HEK293 (cell line): ENCODE data around the gene PTPRH.
A peak's percentile ranks its signal among the peaks of the same experiment; 100 is the strongest.

Experiments
- FEZF1 ChIP-seq: fragments of 450-650 bp; formaldehyde crosslinking; IDR thresholded peaks from 2 replicates; pipeline ENCODE4 v1.5.1; 2016; ENCODE audit warnings: missing biosample characterization, missing genetic modification characterization
- KLF9 ChIP-seq: fragments of 450-650 bp; formaldehyde crosslinking; IDR thresholded peaks from 2 replicates; pipeline ENCODE4 v1.5.1; 2016; ENCODE audit warnings: missing biosample characterization, missing genetic modification characterization, low read depth
- MZF1 ChIP-seq: fragments of 450-650 bp; formaldehyde crosslinking; IDR thresholded peaks from 2 replicates; pipeline ENCODE4 v1.5.1; 2017; ENCODE audit warnings: missing biosample characterization, missing genetic modification characterization, borderline replicate concordance
- OSR2 ChIP-seq: fragments of 450-650 bp; formaldehyde crosslinking; IDR thresholded peaks from 2 replicates; pipeline ENCODE4 v1.5.1; 2016; ENCODE audit warnings: missing biosample characterization, missing genetic modification characterization
- SCRT2 ChIP-seq: fragments of 450-650 bp; formaldehyde crosslinking; IDR thresholded peaks from 2 replicates; pipeline ENCODE4 v1.5.1; 2016; ENCODE audit warnings: missing biosample characterization, missing genetic modification characterization
- ZFP41 ChIP-seq: fragments of 450-650 bp; formaldehyde crosslinking; IDR thresholded peaks from 2 replicates; pipeline ENCODE4 v1.5.1; 2016; ENCODE audit warnings: missing biosample characterization, missing genetic modification characterization, borderline replicate concordance
- ZNF112 ChIP-seq: fragments of 450-650 bp; formaldehyde crosslinking; IDR thresholded peaks from 2 replicates; pipeline ENCODE4 v1.5.0; 2017; ENCODE audit warnings: missing biosample characterization, missing genetic modification characterization
- ZNF133 ChIP-seq: fragments of 450-650 bp; formaldehyde crosslinking; IDR thresholded peaks from 2 replicates; pipeline ENCODE4 v1.5.1; 2016; ENCODE audit warnings: missing biosample characterization, missing genetic modification characterization
- ZNF221 ChIP-seq: fragments of 450-650 bp; formaldehyde crosslinking; IDR thresholded peaks from 2 replicates; pipeline ENCODE4 v1.5.1; 2017; ENCODE audit warnings: missing biosample characterization, missing genetic modification characterization, borderline replicate concordance
- ZNF433 ChIP-seq: fragments of 450-650 bp; formaldehyde crosslinking; IDR thresholded peaks from 2 replicates; pipeline ENCODE4 v1.5.1; 2016; ENCODE audit warnings: missing biosample characterization, missing genetic modification characterization, low read depth
- ZNF48 ChIP-seq: fragments of 450-650 bp; formaldehyde crosslinking; IDR thresholded peaks from 2 replicates; pipeline ENCODE4 v1.5.1; 2016; ENCODE audit warnings: missing biosample characterization, missing genetic modification characterization
- ZNF501 ChIP-seq: fragments of 450-650 bp; formaldehyde crosslinking; IDR thresholded peaks from 2 replicates; pipeline ENCODE4 v1.5.1; 2016; ENCODE audit warnings: missing biosample characterization, missing genetic modification characterization
- ZNF530 ChIP-seq: fragments of 450-650 bp; formaldehyde crosslinking; IDR thresholded peaks from 2 replicates; pipeline ENCODE4 v1.5.1; 2016; ENCODE audit warnings: low read depth, missing biosample characterization, missing genetic modification characterization
- ZNF596 ChIP-seq: fragments of 450-650 bp; IDR thresholded peaks from 2 replicates; pipeline ENCODE4 v1.5.0; 2018; ENCODE audit warnings: missing biosample characterization, mild to moderate bottlenecking, missing genetic modification characterization, moderate library complexity
- ZNF600 ChIP-seq: fragments of 450-650 bp; formaldehyde crosslinking; IDR thresholded peaks from 2 replicates; pipeline ENCODE4 v1.5.1; 2016; ENCODE audit warnings: missing biosample characterization, missing genetic modification characterization
- ZNF610 ChIP-seq: fragments of 450-650 bp; formaldehyde crosslinking; IDR thresholded peaks from 2 replicates; pipeline ENCODE4 v1.5.1; 2016; ENCODE audit warnings: missing biosample characterization, missing genetic modification characterization, borderline replicate concordance
- ZNF624 ChIP-seq: fragments of 450-650 bp; formaldehyde crosslinking; IDR thresholded peaks from 2 replicates; pipeline ENCODE4 v1.5.1; 2017; ENCODE audit warnings: missing biosample characterization, missing genetic modification characterization
- TF ChIP-seq, protein P1 (sequence below): fragments of 450-650 bp; formaldehyde crosslinking; IDR thresholded peaks from 2 replicates; pipeline ENCODE4 v1.5.1; 2016; ENCODE audit warnings: missing biosample characterization, missing genetic modification characterization
- TF ChIP-seq, protein P2 (sequence below): fragments of 450-650 bp; formaldehyde crosslinking; IDR thresholded peaks from 2 replicates; pipeline ENCODE4 v1.5.1; 2016; ENCODE audit warnings: missing biosample characterization, missing genetic modification characterization, low read depth
- TF ChIP-seq, protein P3 (sequence below): fragments of 450-650 bp; formaldehyde crosslinking; IDR thresholded peaks from 2 replicates; pipeline ENCODE4 v1.5.1; 2016; ENCODE audit warnings: missing biosample characterization, missing genetic modification characterization
- TF ChIP-seq, protein P4 (sequence below): fragments of 450-650 bp; formaldehyde crosslinking; IDR thresholded peaks from 2 replicates; pipeline ENCODE4 v1.5.1; 2016; ENCODE audit warnings: missing biosample characterization, missing genetic modification characterization
- TF ChIP-seq, protein P5 (sequence below): fragments of 450-650 bp; IDR thresholded peaks from 2 replicates; pipeline ENCODE4 v1.5.1; 2018; ENCODE audit warnings: missing biosample characterization, missing genetic modification characterization
- TF ChIP-seq, protein P6 (sequence below): fragments of 450-650 bp; formaldehyde crosslinking; conservative IDR thresholded peaks from 2 replicates; pipeline ENCODE4 v1.5.1; 2016; ENCODE audit warnings: low read depth, missing biosample characterization, missing genetic modification characterization
- TF ChIP-seq, protein P7 (sequence below): fragments of 450-650 bp; formaldehyde crosslinking; IDR thresholded peaks from 2 replicates; pipeline ENCODE4 v1.5.1; 2016; ENCODE audit warnings: missing biosample characterization, missing genetic modification characterization, borderline replicate concordance
- TF ChIP-seq, protein P8 (sequence below): fragments of 450-650 bp; formaldehyde crosslinking; IDR thresholded peaks from 2 replicates; pipeline ENCODE4 v1.5.1; 2017; ENCODE audit warnings: missing biosample characterization, missing genetic modification characterization

The PTPRH gene

DNA sequence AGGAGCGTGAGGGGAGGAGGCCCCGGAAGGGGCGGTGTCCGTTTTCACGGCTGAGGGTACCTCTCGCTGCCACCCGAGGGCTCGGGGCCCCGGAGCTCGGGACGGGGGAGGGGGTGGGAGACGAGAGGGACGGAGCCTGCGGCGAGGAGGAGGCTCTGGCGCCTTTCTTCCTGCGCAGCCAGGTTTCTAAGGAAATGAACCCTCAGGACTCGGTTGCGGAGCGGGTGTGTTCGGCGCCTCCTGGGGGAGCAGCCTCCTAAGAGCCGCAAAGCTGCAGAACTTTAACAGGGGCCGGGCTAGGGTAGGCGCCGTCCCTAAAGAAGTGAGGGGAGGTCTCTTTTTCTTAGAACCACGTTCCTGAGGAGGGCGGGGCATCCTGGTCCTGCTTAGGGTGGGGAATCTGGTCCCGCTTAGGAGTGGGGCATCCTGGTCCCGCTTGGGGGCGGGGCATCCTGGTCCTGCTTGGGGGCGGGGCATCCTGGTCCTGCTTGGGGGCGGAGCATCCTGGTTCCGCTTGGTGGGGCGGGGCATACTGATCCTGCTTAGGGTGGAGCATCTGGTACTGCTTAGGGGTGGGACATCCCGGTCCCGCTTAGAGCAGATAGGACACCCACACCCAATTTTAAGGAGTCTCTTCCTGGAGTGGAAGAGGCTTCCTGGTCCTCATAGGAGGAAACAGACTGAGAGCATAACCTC is 35.4 kb downstream of the PTPRH start (continued):
- TF ChIP-seq ZNF596 (tag by site-specific recombination), result no peak
- no peak for TF ChIP-seq ZNF221 (tag by site-specific recombination)
- TF ChIP-seq ZNF600, result peak; percentile 76
- no peak for TF ChIP-seq FEZF1
- no peak for TF ChIP-seq ZNF624 (tag by site-specific recombination)
- TF ChIP-seq ZNF112 (tag by site-specific recombination), result no peak
- TF ChIP-seq, protein P1, sequence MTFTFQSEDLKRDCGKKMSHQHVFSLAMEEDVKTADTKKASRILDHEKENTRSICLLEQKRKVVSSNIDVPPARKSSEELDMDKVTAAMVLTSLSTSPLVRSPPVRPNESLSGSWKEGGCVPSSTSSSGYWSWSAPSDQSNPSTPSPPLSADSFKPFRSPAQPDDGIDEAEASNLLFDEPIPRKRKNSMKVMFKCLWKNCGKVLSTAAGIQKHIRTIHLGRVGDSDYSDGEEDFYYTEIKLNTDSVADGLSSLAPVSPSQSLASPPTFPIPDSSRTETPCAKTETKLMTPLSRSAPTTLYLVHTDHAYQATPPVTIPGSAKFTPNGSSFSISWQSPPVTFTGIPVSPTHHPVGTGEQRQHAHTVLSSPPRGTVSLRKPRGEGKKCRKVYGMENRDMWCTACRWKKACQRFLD (tag by site-specific recombination), result no peak
- TF ChIP-seq ZNF610 (tag by site-specific recombination), result no peak
- TF ChIP-seq, protein P2, sequence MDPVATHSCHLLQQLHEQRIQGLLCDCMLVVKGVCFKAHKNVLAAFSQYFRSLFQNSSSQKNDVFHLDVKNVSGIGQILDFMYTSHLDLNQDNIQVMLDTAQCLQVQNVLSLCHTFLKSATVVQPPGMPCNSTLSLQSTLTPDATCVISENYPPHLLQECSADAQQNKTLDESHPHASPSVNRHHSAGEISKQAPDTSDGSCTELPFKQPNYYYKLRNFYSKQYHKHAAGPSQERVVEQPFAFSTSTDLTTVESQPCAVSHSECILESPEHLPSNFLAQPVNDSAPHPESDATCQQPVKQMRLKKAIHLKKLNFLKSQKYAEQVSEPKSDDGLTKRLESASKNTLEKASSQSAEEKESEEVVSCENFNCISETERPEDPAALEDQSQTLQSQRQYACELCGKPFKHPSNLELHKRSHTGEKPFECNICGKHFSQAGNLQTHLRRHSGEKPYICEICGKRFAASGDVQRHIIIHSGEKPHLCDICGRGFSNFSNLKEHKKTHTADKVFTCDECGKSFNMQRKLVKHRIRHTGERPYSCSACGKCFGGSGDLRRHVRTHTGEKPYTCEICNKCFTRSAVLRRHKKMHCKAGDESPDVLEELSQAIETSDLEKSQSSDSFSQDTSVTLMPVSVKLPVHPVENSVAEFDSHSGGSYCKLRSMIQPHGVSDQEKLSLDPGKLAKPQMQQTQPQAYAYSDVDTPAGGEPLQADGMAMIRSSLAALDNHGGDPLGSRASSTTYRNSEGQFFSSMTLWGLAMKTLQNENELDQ (tag by site-specific recombination), result no peak
- no peak for TF ChIP-seq ZFP41
- no peak for TF ChIP-seq OSR2 (tag by site-specific recombination)
- TF ChIP-seq, protein P3, sequence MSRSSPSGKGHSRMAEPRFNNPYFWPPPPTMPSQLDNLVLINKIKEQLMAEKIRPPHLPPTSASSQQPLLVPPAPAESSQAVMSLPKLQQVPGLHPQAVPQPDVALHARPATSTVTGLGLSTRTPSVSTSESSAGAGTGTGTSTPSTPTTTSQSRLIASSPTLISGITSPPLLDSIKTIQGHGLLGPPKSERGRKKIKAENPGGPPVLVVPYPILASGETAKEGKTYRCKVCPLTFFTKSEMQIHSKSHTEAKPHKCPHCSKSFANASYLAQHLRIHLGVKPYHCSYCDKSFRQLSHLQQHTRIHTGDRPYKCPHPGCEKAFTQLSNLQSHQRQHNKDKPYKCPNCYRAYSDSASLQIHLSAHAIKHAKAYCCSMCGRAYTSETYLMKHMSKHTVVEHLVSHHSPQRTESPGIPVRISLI (tag by site-specific recombination), result no peak
- TF ChIP-seq ZNF48 (tag by site-specific recombination), result no peak
- TF ChIP-seq ZNF501, result no peak
- TF ChIP-seq, protein P4, sequence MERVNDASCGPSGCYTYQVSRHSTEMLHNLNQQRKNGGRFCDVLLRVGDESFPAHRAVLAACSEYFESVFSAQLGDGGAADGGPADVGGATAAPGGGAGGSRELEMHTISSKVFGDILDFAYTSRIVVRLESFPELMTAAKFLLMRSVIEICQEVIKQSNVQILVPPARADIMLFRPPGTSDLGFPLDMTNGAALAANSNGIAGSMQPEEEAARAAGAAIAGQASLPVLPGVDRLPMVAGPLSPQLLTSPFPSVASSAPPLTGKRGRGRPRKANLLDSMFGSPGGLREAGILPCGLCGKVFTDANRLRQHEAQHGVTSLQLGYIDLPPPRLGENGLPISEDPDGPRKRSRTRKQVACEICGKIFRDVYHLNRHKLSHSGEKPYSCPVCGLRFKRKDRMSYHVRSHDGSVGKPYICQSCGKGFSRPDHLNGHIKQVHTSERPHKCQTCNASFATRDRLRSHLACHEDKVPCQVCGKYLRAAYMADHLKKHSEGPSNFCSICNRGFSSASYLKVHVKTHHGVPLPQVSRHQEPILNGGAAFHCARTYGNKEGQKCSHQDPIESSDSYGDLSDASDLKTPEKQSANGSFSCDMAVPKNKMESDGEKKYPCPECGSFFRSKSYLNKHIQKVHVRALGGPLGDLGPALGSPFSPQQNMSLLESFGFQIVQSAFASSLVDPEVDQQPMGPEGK (tag by site-specific recombination), result peak; percentile 40; the same call in 1 of the 2 replicates
- TF ChIP-seq ZNF530 (tag by site-specific recombination), result no peak
- TF ChIP-seq, protein P5, sequence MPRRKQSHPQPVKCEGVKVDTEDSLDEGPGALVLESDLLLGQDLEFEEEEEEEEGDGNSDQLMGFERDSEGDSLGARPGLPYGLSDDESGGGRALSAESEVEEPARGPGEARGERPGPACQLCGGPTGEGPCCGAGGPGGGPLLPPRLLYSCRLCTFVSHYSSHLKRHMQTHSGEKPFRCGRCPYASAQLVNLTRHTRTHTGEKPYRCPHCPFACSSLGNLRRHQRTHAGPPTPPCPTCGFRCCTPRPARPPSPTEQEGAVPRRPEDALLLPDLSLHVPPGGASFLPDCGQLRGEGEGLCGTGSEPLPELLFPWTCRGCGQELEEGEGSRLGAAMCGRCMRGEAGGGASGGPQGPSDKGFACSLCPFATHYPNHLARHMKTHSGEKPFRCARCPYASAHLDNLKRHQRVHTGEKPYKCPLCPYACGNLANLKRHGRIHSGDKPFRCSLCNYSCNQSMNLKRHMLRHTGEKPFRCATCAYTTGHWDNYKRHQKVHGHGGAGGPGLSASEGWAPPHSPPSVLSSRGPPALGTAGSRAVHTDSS (tag by site-specific recombination), result no peak
- no peak for TF ChIP-seq ZNF133 (tag by site-specific recombination)
- no peak for TF ChIP-seq ZNF433 (tag by site-specific recombination)
- TF ChIP-seq, protein P6, sequence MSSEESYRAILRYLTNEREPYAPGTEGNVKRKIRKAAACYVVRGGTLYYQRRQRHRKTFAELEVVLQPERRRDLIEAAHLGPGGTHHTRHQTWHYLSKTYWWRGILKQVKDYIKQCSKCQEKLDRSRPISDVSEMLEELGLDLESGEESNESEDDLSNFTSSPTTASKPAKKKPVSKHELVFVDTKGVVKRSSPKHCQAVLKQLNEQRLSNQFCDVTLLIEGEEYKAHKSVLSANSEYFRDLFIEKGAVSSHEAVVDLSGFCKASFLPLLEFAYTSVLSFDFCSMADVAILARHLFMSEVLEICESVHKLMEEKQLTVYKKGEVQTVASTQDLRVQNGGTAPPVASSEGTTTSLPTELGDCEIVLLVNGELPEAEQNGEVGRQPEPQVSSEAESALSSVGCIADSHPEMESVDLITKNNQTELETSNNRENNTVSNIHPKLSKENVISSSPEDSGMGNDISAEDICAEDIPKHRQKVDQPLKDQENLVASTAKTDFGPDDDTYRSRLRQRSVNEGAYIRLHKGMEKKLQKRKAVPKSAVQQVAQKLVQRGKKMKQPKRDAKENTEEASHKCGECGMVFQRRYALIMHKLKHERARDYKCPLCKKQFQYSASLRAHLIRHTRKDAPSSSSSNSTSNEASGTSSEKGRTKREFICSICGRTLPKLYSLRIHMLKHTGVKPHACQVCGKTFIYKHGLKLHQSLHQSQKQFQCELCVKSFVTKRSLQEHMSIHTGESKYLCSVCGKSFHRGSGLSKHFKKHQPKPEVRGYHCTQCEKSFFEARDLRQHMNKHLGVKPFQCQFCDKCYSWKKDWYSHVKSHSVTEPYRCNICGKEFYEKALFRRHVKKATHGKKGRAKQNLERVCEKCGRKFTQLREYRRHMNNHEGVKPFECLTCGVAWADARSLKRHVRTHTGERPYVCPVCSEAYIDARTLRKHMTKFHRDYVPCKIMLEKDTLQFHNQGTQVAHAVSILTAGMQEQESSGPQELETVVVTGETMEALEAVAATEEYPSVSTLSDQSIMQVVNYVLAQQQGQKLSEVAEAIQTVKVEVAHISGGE, result no peak; the same call in 1 of the 2 replicates
- TF ChIP-seq, protein P7, sequence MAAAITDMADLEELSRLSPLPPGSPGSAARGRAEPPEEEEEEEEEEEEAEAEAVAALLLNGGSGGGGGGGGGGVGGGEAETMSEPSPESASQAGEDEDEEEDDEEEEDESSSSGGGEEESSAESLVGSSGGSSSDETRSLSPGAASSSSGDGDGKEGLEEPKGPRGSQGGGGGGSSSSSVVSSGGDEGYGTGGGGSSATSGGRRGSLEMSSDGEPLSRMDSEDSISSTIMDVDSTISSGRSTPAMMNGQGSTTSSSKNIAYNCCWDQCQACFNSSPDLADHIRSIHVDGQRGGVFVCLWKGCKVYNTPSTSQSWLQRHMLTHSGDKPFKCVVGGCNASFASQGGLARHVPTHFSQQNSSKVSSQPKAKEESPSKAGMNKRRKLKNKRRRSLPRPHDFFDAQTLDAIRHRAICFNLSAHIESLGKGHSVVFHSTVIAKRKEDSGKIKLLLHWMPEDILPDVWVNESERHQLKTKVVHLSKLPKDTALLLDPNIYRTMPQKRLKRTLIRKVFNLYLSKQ (tag by site-specific recombination), result no peak
- no peak for TF ChIP-seq SCRT2 (tag by site-specific recombination)
- peak; percentile 64; the same call in 1 of the 2 replicates for TF ChIP-seq KLF9 (tag by site-specific recombination)
- no peak for TF ChIP-seq MZF1 (tag by site-specific recombination)
- TF ChIP-seq, protein P8, sequence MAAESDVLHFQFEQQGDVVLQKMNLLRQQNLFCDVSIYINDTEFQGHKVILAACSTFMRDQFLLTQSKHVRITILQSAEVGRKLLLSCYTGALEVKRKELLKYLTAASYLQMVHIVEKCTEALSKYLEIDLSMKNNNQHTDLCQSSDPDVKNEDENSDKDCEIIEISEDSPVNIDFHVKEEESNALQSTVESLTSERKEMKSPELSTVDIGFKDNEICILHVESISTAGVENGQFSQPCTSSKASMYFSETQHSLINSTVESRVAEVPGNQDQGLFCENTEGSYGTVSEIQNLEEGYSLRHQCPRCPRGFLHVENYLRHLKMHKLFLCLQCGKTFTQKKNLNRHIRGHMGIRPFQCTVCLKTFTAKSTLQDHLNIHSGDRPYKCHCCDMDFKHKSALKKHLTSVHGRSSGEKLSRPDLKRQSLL (tag by site-specific recombination), result 0 out of 2 replicates have a peak, but pooled peaks have one; percentile 5
